ENCODE data around the gene PTGDR.

Gene PTGDR, protein sequence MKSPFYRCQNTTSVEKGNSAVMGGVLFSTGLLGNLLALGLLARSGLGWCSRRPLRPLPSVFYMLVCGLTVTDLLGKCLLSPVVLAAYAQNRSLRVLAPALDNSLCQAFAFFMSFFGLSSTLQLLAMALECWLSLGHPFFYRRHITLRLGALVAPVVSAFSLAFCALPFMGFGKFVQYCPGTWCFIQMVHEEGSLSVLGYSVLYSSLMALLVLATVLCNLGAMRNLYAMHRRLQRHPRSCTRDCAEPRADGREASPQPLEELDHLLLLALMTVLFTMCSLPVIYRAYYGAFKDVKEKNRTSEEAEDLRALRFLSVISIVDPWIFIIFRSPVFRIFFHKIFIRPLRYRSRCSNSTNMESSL

DNA sequence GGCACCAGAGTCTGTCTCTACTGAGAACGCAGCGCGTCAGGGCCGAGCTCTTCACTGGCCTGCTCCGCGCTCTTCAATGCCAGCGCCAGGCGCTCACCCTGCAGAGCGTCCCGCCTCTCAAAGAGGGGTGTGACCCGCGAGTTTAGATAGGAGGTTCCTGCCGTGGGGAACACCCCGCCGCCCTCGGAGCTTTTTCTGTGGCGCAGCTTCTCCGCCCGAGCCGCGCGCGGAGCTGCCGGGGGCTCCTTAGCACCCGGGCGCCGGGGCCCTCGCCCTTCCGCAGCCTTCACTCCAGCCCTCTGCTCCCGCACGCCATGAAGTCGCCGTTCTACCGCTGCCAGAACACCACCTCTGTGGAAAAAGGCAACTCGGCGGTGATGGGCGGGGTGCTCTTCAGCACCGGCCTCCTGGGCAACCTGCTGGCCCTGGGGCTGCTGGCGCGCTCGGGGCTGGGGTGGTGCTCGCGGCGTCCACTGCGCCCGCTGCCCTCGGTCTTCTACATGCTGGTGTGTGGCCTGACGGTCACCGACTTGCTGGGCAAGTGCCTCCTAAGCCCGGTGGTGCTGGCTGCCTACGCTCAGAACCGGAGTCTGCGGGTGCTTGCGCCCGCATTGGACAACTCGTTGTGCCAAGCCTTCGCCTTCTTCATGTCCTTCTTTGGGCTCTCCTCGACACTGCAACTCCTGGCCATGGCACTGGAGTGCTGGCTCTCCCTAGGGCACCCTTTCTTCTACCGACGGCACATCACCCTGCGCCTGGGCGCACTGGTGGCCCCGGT is at the start of gene PTGDR:
Gene PTGDR (plus strand): TSS at position 198 of the 778 bp plus-strand sequence. CDS start 117 bp downstream, at position 315.
- peak; percentile 61 to 62 for DNase-seq

DNA sequence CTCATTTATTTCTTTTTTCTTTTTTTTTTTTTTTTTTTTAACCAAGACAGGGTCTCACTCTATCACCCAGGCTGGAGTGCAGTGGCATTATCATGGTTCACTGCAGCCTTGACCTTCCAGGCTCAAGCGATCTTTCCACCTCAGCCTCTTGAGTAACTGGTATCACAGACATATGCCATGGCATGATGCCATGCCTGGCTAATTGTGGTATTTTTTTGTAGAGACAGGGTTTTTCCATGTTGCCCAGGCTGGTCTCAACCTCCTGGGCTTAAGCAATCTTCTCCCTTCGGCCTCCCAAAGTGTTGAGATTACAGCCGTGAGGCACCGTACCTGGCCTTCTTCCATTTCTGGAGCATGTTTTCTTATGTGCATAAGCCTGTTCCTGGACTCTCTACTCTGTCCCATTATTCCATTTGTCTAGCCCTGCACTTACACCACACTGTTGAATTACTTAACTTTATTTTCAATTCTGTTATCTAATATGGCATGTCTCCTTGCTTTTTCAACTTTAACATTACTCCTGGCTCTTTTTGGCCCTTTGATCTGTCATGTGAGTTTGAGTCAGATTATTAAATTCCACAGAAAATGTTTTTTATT is 47.9 kb upstream of the PTGDR start:
- no peak for DNase-seq

DNA sequence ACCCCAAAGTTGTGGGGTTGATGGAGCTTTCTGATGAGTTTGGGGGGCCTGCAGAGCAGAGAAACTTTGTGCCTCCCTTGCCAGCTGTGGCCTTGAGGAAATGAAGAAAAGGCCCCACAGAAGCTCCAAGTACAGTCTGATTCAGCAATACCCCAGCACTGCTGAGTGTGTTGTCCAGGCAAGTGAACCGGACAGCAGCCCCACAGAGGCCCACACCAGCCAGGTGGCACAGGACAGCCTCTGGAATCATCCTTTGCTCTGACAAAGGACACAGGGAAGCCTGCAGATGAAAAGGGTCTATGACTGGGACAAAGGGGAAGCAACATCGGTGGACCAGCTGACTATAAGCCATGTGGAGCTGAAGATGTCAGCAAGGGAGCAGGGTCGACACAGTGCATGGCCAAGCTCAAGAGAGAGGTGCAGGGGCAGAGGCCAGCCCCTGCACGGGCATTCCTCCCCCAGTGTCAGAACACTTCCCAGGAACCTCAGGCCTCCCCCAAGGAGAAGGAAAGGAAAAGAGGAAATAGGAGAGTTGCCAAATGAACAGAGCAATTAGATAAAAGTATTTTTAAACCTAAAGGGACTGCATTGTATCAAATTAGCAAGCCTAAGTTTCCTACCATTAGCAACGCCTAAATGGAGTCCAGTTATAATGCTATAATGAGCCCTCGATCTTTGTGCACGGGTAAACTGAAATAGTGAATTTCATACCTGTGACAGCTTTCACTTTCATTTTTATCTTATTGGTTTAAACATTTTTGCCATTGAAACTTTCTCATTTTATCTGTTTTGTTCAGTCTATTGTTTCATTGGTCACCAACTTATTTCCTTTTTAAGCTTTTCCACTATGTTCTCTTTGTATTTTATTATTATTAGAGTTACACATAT is 46.3 kb upstream of the PTGDR start:
- peak in 1 of 2 donors; percentile 33 for DNase-seq

DNA sequence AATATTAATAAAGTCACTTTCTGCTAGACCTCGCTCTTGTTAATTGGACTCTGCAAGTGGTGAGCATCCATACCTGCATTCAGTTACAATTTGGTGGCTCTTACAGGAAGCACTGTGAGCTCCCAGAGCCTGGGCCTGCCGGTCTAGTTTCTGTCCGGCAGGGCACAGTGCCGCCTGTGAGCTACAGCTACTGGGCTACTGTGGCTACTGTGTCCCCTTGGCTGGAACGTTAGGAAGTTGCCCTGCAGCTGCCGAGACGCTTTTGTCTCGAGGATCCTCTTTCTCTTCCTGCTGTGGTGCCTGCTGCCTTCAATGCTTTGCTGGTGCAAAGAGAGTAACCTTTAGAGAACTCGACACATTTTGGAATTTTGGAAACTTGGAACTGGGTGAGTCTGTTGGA is 44.6 kb upstream of the PTGDR start:
- no peak for DNase-seq

DNA sequence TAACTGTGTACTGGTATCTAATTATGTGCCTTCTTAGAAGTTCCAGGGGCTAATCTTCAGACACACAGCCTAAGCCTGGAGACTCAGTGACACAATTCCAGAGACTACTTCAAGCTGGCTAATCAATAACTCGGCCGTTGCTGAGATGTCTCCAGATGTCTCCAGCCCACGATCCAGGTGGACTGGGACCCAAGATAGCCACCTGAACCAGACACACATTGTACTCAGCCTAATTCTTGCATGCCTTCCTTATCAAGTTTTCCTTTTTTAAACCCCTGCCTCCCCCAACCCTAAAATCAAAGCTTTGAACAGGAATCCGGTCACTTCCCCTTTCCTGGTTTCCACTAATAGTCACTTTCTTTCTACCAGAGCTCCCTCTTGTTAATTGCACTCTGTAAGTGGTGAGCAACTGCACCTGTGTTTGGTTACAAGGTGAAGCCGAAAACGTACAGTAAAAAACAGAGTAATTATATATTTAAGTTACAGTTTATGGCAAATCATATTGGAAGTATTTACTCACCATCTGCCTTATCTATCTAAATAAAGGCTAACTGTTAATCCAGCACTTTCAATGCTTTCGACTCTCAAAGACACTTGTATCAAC is 39.8 kb upstream of the PTGDR start:
- no peak for DNase-seq

DNA sequence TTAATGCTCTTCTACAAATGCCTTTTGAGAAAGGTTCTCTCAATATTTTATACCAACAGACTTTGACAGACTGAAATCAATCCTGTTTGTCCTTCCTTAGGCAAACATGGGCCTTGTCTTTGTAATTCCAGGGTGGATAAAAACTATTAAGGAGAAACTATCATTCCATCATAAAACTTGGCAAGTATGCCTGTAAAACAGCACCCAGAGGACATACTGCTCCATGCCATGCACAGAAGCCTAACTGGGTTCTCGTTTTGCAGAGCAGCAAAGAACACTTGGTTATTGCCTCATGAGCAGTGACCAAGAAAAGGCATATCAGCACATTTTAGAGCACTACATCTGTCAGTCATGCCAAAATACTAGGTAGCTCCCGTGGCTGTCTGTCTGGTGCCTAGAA is 33.8 kb upstream of the PTGDR start:
- no peak for DNase-seq

DNA sequence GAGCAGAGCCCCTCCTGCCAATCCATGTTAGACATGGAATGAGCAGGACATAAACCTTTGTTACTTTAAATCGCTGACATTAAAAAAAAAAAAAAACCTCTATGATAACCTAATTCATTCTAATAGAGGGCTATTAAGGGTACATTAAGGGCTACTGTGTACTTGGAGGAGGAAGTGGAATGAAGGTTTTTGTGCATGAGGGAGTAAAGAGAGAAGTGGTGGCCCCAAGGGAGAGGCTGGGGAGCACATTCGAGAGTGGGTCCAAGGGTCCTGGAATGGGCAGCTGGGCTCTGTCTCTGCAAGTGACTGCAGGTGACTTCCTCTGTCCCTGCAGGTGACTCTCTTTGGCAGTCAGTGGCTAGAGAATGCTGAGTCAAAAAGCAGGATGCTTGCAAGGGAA is 32.1 kb upstream of the PTGDR start:
- no peak for DNase-seq

DNA sequence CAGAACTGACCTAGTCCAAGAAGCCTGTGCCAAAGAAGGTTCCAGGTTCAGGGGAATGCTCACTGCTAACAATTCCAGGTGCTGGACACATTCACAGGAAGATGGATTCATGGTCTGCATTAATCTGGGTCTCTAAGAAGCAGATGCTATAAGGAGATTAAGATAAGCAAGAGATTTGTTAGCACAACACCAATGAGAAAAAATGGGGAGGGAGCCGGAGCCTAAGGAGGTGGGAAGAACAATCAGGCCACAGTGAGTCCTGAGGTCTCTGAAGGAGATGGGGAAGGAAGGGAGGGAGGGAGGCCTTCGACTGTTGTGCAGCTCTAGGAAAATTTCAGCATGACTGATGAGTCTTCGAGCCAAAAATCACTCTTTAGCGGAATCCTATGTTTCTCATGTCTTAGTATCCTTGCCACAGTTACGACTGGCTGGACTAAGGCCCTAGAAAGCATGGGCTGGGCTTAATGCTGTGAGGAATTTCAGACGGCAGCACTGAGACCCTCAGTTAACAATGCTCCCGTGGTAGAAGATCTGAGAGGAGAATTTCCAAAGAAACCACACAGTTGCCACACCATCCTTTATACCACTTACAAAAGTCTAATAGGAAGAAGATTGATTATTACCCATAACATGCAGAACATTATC is 31.5 kb upstream of the PTGDR start:
- DNase-seq, result no peak

DNA sequence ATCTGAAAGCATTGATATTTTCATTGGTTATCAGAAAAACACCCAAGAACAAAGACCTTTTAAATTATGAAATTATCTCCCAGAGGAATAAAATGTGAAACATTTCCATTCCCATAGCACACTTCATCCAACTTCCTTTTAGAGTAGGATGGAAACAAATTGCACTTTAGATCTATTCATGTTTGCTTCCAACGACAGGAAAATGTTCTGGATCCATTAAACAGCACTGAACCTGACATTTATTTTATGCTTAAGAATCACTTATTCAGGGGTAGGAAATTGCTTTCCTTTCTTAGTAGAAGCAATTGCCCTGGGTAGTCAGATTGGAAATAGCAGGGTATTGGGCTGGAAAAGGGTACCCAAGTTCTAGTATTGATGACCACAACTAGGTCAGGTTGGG is 28.8 kb upstream of the PTGDR start:
- DNase-seq, result no peak

DNA sequence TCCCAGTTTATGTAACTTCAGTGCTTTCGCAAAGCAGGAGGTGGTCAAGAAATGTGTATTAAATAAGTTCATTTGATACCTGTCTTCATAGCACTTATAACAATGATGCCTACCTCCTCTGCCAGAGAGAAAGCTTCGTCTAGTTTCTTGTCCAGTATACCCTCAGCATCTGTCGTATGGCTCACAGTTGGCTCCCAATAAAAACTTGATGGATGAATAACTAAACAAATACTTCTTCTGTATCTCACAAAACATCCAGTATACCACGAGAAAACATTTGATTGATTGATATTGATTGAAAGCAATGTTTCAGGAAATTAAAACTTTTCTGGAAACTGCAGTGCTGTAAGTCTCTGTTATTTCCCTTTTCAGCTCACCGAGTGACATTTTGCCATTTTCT is 26.9 kb upstream of the PTGDR start:
- no peak for DNase-seq

DNA sequence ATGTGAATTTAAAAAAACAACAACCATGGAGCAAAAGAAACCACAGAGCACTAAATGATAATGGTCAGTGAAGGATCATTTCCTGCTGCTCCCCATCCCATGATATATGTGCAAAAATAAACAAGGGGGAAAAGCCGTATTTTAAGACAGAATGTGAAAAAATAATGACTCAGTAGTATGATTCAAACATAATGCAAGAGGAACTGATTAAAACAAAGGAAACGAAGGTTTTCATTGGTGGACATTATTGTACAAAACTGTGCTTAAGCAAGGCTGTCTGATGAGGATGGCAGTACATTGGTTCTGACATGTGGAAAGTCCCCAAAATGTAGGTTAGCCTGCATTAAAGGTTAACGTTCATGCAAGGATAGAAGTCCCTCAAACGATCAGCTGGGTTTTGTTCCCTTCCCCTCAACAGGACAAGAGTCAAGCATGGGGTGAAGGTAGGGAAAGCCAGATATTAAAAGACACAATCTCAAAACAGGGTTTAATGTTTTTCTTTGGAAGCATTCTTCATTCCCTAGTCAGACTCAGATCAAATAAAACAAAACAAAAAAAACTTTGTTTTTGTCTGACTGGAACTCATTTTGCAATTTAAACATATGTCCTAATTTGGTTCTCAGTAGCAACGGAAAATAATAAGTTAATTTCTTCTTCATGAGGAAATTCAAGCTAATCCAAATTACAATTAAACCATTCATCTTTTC is 26.3 kb upstream of the PTGDR start:
- DNase-seq, result no peak

DNA sequence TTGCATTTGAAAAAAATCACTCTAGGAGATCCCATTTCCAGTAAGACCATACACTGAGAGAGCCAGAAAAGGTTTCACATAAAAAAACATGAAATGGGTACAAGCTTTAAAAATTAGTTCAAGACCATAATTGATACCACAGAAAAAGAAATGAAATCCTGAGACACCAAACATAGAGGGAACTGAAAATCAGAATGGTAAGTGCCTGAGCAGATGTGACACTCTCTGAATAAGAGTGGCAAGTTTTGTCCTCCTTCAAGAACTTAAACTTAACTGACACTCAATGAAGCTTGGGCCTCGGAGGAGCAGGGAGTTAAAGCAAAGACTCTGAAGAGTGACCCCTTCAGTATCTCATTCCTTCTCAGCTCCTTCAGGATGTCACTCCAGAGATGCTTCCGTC is 23.2 kb upstream of the PTGDR start:
- no peak for DNase-seq

DNA sequence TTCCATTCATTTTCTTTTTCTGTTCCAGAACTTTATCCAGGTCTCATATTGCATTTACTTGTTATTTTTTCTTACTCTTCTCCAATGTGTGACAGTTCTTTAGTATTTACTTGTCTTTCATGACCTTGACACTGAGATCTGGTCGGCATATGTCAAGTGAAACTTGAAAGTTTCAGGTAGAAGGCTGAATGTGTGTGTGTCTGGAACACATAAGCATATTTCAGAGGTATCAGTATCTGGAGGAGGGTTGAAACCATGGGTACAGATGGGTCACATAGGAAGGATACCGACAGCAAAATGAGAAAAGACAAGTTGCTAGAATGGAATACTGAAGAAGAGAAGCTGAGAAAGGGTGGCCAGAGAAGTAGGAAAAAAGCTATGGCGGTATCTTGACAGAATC is 22.5 kb upstream of the PTGDR start:
- no peak for DNase-seq

DNA sequence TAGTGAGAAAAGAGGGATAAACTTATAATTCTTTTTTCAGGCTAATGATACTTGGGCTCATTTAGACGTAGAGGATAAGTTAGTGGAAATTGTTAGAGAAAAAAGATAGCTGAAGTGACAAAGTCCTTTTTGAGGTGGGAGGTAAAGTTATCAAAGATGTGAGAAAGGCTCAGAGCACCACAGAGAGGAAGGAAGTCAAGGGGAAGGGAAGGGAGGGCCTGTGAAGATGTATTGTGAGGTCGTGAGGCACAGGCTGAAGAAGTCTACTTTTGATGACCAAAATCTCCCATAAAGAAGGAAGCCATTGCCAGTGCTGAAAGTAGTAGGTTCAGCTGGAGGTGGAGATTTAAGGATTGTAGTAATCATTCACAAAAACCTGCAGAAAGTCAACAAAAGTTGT is 19.4 kb upstream of the PTGDR start:
- peak in 1 of 2 donors; percentile 47 for DNase-seq

DNA sequence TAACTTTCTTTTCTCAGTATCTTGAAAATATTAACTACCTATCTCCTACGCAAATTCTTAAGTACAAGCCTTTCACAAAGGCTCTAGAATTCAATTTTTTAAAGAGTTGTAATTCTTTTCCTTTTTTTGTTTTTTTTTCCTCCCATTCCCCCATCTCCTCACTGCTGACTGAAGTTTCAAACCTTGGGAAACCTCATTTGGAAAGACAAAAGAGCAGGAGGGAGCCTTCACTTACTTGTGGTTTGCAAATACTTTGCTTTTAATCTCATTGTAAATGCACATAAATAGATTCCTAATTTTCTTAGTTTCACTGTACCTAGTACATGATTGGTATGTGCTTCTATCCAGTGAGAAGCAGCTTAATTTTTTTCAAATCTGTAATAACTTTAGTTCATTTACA is 15.8 kb upstream of the PTGDR start:
- no peak for DNase-seq

DNA sequence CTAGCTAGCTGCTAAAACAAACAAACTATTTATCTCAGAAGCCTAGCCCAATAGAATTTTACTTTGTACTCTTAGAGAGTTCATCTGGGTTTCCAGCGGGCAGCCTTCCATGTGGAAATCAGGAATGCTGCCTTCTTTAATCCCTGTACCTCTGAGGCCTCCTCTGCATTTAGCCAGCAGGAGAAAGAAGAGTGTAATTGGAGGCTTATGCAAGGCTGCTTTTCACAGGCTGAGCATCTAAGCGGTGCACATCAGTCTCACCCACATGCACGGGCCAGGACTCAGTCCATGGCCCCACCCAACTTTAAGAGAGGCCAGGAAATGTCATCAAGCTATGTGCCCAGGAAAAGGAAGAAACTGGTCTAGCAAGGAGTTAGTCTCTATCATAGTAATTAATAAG is 14.0 kb upstream of the PTGDR start:
- no peak for DNase-seq

DNA sequence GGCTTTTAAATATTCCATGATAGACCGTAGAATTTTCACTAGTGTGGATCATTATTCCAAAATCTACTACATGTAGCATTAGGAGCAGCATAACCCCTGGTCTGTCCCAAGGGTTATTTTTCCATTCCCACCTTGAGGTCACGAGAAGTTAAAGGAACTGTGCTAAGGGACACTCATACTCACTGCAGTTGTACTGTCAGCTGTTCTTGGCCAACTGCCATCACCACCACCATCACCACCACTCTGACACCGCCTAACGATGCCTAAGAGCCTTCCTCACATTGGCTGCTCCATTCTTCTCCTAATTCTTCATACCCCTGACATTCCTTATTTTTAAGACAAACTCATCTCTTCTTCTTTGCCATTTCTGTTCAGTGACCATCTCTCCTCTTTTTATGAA is 13.4 kb upstream of the PTGDR start:
- DNase-seq, result no peak

DNA sequence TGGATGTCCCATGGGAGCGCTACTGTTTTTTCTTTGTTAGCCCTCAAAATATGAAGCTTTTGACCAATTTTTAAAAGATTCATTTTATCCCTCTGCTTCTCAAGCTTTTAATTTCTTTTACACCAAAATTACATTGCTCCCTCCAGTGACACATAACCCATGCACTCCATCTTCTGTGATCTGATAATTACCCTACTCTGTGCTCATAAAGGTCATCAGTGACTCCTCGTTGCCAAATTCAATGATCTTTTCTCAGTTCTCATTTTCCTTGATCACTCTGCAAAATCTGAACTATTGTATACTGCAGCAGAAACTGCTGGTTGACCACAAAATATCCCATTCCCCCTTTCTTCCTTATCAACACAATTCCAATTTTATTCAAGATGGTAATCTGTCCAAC is 8.7 kb upstream of the PTGDR start:
- DNase-seq, result no peak

DNA sequence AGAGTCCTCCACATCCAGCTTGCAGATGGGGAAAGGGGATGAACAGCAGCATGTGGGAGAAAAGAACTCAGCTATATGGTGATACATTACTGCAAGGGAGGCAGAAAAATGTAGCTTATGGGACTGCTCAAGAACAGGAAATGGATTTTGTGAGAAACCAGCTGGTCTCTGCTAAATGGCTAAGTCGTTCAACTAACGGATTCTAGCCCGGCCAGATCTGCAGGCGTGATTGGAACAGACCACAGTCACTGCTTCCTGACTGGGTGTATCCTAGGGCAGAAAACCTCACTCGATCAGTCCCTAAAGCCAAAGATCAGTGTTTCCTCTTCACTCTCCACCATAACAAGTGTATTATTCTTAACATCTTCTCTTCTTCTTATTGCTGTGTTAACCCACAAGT is 8.1 kb upstream of the PTGDR start:
- DNase-seq, result no peak

DNA sequence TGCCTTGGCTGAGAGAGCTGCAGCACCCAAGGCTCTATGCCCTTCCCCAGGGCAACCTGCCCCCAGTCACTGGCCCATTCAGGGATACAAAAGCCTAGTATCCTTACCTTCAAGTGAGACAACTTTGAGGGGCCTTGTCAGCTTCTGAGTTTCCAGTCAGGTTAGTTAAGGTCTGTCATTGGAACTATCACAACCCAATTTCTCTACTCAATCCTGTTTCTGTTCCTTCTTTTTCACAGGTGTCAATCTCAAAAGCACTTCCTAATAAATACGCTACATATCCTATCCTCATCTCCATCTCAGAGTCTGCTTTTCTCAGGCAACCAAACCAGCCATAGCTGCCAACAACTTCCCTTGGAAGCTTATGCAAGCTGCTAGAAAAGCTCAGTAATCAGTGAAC is 4.9 kb upstream of the PTGDR start:
- no peak for DNase-seq

DNA sequence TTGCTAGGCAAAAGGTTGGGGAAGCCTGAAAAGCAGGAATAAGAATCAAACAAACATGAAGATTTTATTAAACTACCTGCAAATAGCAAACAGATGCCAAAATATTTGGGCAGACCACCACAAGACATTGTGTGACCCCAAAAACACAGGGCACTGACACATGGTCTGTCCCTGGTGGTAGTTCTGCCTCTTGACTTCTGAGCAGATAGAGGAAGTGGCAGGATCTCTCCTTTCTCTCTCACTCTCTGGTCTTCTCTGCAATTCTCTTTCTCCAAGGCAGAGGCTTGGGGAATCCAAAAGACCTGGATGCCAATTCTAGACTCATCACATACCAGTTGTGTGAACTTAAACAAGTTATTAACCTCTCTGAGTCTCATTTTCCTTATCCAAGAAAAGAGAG is 4.3 kb upstream of the PTGDR start:
- DNase-seq, result no peak
